Pancreas (tissue), 10 donors: Measurements from ENCODE around the gene SLC39A10. TPM values are rescaled to one million over a fixed set of nuclear protein-coding genes. Genes with fewer than 3 reads are reported as not detected.
"Not testable (repeated sequence)": the region's sequence is repeated elsewhere in the genome, so short reads cannot be mapped to it uniquely, and the experiment has no call there.

Source experiments
- ATAC-seq, 4 donors: fragments of 200-7000 bp; cut with Tn5 transposase; one replicate each; pipeline versions ENCODE4 v1.8.0 to v1.9.1; 2020; ENCODE audit warnings: mild to moderate bottlenecking in 4 of 4, moderate library complexity in 4 of 4
- DNase-seq, 6 donors: peaks; one replicate each; pipeline ENCODE4 v3.0.0-alpha.2; 2020
- FAIRE-seq: peaks from 2 replicates; lab custom pipeline; 2012; peaks lifted over from hg19 to GRCh38; lab: Jason Lieb, UNC
- H3K27ac ChIP-seq, 4 donors: fragments of 200-600 bp; sonication (generic); 1 replicate in 3 of 4; 2 replicates in 1 of 4; pipeline versions ENCODE4 v1.5.0 to v1.8.0; 2020
- H3K27me3 ChIP-seq, 4 donors: fragments of 200-600 bp; one replicate each; pipeline ENCODE4 v1.8.0; 2021
- H3K36me3 ChIP-seq, 3 donors: fragments of 200-600 bp; sonication (generic) in 1 of 3; one replicate each; pipeline versions ENCODE4 v1.5.0 to v1.8.0; 2020 to 2021
- H3K4me1 ChIP-seq, 3 donors: fragments of 200-600 bp; one replicate each; pipeline ENCODE4 v1.8.0; 2021
- H3K4me3 ChIP-seq, 4 donors: fragments of 200-600 bp; sonication (generic) in 2 of 4; one replicate each; pipeline versions ENCODE4 v1.5.0 to v1.8.0; 2020 to 2021
- H3K9me3 ChIP-seq, 4 donors: fragments of 200-600 bp; one replicate each; pipeline ENCODE4 v1.8.0; 2021
- WGBS, 2 donors: extraction: QIAGEN DNeasy Blood & Tissue Kit; methylation state at CpG; one replicate each; pipeline ENCODE4 v1.1.7; 2013; 5-methylcytosine and 5-hydroxymethylcytosine counted together
- intact Hi-C, 3 donors: fragments of 100-400 bp; cut with DNase I; formaldehyde crosslinking; loops; one replicate each; pipeline versions ENCODE4 v1.11.1 to v1.14.2; 2022
- polyA plus RNA-seq, 2 donors: library from polyadenylated mRNA; stranded (reverse); fragments of 200-250 nt; gene quantifications; one replicate each; pipeline ENCODE4 v1.2.3, GENCODE V29; 2013
- total RNA-seq, 6 donors: library from RNA; stranded (reverse); fragmentation: NEBNext Ultra II Directional in 4 of 6; extraction: Animal tissue kit (Norgen Biotek cat#: 25700) in 4 of 6; gene quantifications; one replicate each; pipeline versions ENCODE4 v1.2.1 to v1.2.4, GENCODE V29; 2021 to 2023
- TF ChIP-seq, protein P1 (sequence below), 4 donors: fragments of 200-600 bp; sonication (generic) in 3 of 4; IDR thresholded peaks; one replicate each; pipeline versions ENCODE4 v1.5.0 to v1.8.0; 2021; ENCODE audit warnings: antibody characterized with exemption in 4 of 4
- donor health status: healthy with polysubstance abuse.
- donor health status: DM: no; HTN: no; CAD: no; lungs with moderate emphysema.
- donor health status: DM: no; HTN: no; CAD: no.
- donor health status: control.
- donor health status: control.
- donor health status: Bipolar disorder and iron deficiency.
- donor health status: DM: yes; HTN: yes; CAD: no.
- donor health status: DM: no; HTN: no; CAD: no.
- donor health status: DM: no; HTN: no; CAD: no.
- donor health status: DM: yes; HTN: yes; CAD: no.

Gene SLC39A10
- total and polyA plus RNA-seq, 8 donors, result 6.3 to 17.3 (median 10.9) TPM

- peak; percentile 17 for FAIRE-seq
- H3K4me1 ChIP-seq, result peaks cover 0 to 9% (median 0%) of the 10 kb centered on the region in 3 donors
These were observed 18.3 kb upstream of the SLC39A10 start for GRCh38 chr2:195638750-195639149.

DNA sequence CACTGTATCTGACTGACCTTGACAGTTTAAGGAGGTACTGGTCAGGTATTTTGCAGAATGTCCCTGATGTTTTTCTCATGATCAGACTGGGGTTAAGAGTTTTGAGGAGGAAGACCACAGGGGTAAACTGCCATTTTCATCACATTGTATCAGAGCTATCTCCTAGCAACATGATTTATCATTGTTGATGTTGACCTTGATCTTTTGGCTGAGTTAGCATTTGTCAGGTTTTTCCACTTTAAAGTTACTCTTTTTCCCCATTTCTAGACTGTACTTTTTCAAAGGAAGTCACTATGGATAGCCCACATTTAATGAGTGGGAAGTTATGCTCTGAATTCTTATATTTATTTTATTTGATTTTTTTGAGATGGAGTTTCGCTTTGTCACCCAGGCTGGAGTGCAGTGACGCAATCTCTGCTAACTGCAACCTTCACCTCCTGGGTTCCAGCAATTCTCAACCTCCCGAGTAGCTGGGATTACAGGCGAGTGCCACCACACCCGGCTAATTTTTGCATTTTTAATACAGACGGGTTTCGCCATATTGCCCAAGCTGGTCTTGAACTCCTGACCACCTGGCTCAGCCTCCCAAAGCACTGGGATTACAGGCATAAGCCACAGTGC lies 17.7 kb upstream of the SLC39A10 start:
- TF ChIP-seq, protein P1, sequence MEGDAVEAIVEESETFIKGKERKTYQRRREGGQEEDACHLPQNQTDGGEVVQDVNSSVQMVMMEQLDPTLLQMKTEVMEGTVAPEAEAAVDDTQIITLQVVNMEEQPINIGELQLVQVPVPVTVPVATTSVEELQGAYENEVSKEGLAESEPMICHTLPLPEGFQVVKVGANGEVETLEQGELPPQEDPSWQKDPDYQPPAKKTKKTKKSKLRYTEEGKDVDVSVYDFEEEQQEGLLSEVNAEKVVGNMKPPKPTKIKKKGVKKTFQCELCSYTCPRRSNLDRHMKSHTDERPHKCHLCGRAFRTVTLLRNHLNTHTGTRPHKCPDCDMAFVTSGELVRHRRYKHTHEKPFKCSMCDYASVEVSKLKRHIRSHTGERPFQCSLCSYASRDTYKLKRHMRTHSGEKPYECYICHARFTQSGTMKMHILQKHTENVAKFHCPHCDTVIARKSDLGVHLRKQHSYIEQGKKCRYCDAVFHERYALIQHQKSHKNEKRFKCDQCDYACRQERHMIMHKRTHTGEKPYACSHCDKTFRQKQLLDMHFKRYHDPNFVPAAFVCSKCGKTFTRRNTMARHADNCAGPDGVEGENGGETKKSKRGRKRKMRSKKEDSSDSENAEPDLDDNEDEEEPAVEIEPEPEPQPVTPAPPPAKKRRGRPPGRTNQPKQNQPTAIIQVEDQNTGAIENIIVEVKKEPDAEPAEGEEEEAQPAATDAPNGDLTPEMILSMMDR (IDR thresholded peaks at IDR 0.05), result no peak
- Histone ChIP-seq H3K9me3 (no peaks in the 10 kb centered on the region), H3K4me3 (no peak overlapping the region), H3K36me3 (no peaks in the 10 kb centered on the region), H3K27ac (no peak overlapping the region), H3K27me3 (no peaks in the 10 kb centered on the region), H3K4me1 (peaks cover 0 to 8% (median 0%) of the 10 kb centered on the region in 3 donors)
- ATAC-seq, result no peak
- no peak for DNase-seq
- intact Hi-C loops, result no loop called here
- WGBS, 2 donors, result 91 to 93% methylated on average over 7 of the region's 7 CpGs
- no peak for FAIRE-seq

More at GRCh38 chr2:195638750-195639149, 18.3 kb upstream of the SLC39A10 start:
- no peaks in the 10 kb centered on the region for H3K36me3 ChIP-seq
- ATAC-seq (no peak), DNase-seq (no peak)
- WGBS, 2 donors, result 81 to 86% methylated on average over 4 of the region's 4 CpGs
- no peak overlapping the region for H3K27ac ChIP-seq
- intact Hi-C loops, result no loop called here
- no peak overlapping the region for H3K4me3 ChIP-seq
- TF ChIP-seq, protein P1 (IDR thresholded peaks at IDR 0.05), result no peak
- H3K9me3 ChIP-seq, result no peaks in the 10 kb centered on the region
- H3K27me3 ChIP-seq, result no peaks in the 10 kb centered on the region

DNA sequence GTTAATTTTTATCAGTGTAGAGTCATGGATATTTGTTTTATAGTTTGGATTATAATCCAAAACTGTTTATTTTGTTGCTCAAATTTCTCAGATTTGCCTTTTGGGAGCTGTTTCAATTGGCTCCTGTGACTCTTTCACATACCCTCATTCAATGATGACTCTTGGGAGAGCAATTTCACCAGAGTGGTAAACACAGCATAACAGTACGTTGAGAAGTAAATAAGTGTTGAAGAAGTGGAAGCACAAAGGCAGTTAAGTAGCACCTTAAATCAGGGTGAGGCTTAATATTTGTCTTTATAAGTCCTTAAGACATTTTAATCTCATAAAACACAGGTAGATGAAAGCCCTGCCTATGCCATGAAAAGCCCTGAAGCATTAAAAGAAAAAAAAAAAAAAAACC lies 17.1 kb upstream of the SLC39A10 start:
- Histone ChIP-seq H3K4me1 (peaks cover 0 to 5% (median 0%) of the 10 kb centered on the region in 3 donors), H3K36me3 (no peaks in the 10 kb centered on the region), H3K4me3 (no peak overlapping the region), H3K9me3 (no peaks in the 10 kb centered on the region), H3K27ac (no peak overlapping the region), H3K27me3 (no peaks in the 10 kb centered on the region)
- intact Hi-C loops, result no loop called here
- WGBS, 2 donors, result 73% methylated on average over 1 of the region's 1 CpG
- FAIRE-seq, result no peak
- no peak for DNase-seq
- TF ChIP-seq, protein P1 (IDR thresholded peaks at IDR 0.05), result no peak
- no peak for ATAC-seq

GRCh38 chr2:195642027-195642678 lies 14.9 kb upstream of the SLC39A10 start:
- Histone ChIP-seq H3K4me1 (peaks cover 0 to 8% (median 0%) of the 10 kb centered on the region in 3 donors), H3K9me3 (no peaks in the 10 kb centered on the region), H3K27me3 (no peaks in the 10 kb centered on the region), H3K27ac (no peak overlapping the region), H3K36me3 (no peaks in the 10 kb centered on the region), H3K4me3 (no peak overlapping the region)
- 69 to 75% methylated on average over 5 of the region's 5 CpGs for WGBS, 2 donors
- TF ChIP-seq, protein P1 (IDR thresholded peaks at IDR 0.05), result no peak
- FAIRE-seq, result no peak
- intact Hi-C loops, result no loop called here
- ATAC-seq, result peak in 2 of 4 donors; percentile 23 to 33
- DNase-seq, result no peak

DNA sequence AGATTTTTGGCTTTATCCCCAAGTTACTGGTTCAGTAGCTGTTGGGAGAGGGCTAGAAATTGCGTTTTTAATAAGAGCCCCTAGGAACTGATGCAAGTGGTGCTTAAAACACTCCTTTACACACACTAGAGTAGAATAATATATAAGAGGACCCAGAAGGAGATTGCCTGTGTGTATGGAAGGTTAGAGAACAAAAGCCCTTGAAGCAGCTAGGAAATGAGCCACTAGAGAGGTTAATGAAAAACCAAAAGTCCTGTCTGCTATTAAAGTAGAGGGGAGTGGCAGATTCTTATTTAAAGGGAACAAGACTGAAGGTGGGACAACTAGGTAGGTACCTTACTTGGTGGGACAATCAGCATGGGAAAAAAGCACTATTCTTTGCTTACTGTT lies 14.4 kb upstream of the SLC39A10 start:
- DNase-seq (no peak), FAIRE-seq (no peak), ATAC-seq (peak in 1 of 4 donors; percentile 19)
- Histone ChIP-seq H3K4me3 (no peak overlapping the region), H3K27me3 (no peaks in the 10 kb centered on the region), H3K4me1 (peaks cover 0 to 8% (median 0%) of the 10 kb centered on the region in 3 donors), H3K36me3 (no peaks in the 10 kb centered on the region), H3K9me3 (no peaks in the 10 kb centered on the region), H3K27ac (no peak overlapping the region)
- WGBS, 2 donors, result 42 to 51% methylated on average over 1 of the region's 1 CpG
- TF ChIP-seq, protein P1 (IDR thresholded peaks at IDR 0.05), result no peak
- intact Hi-C loops, result no loop called here

- H3K4me3 ChIP-seq, H3K36me3 ChIP-seq, intact Hi-C loops, FAIRE-seq, DNase-seq, ATAC-seq, H3K4me1 ChIP-seq, H3K9me3 ChIP-seq, H3K27ac ChIP-seq, H3K27me3 ChIP-seq: not testable (repeated sequence)
- 92 to 96% methylated on average over 9 of the region's 9 CpGs for WGBS, 2 donors
These were observed 12.3 kb upstream of the SLC39A10 start for GRCh38 chr2:195644708-195645107.
